ENCODE measurements around the gene THADA.

GRCh38 chr2:43274721-43275120 is 321.1 kb downstream of the THADA start:
- TF ChIP-seq REPIN1 (tag by site-specific recombination; IDR thresholded peaks at IDR 0.05; ENCODE audit: low read depth) (no peak), CTCF (tag by site-specific recombination; IDR thresholded peaks at IDR 0.05) (no peak), ZNF26 (tag by site-specific recombination; IDR thresholded peaks at IDR 0.05) (no peak), ZBTB20 (tag by site-specific recombination; IDR thresholded peaks at IDR 0.05) (no peak), ZNF140 (tag by site-specific recombination; IDR thresholded peaks at IDR 0.05) (no peak), HOXA7 (CRISPR knock-in tag; IDR thresholded peaks at IDR 0.05; ENCODE audit: borderline replicate concordance) (no peak), ZNF785 (tag by site-specific recombination; IDR thresholded peaks at IDR 0.05) (no peak), ZNF548 (tag by site-specific recombination; IDR thresholded peaks at IDR 0.05) (no peak), ZNF24 (tag by site-specific recombination; IDR thresholded peaks at IDR 0.05) (no peak), KLF10 (tag by site-specific recombination; IDR thresholded peaks at IDR 0.05) (no peak), ZNF514 (tag by site-specific recombination; IDR thresholded peaks at IDR 0.05) (no peak), YY1 (tag by site-specific recombination; IDR thresholded peaks at IDR 0.05) (no peak)

Measured in HEK293 (cell line).